Panc1 (cell line): ENCODE measurements around the gene NUMBL.

Experiments
- CTCF ChIP-seq: fragments of 450-650 bp; IDR thresholded peaks from 2 replicates; pipeline ENCODE4 v1.5.1; 2017; ENCODE audit warnings: mild to moderate bottlenecking
- POLR2AphosphoS5 ChIP-seq: IDR thresholded peaks from 2 replicates; pipeline ENCODE4 v1.6.1; 2012; ENCODE audit warnings: mild to moderate bottlenecking, low read depth, low read length, moderate library complexity
- REST ChIP-seq, 2 experiments: IDR thresholded peaks; 2 replicates each; pipeline ENCODE4 v1.6.1; 2011 to 2012; ENCODE audit warnings: low read depth in 2 of 2, control low read depth in 1 of 2, low read length in 1 of 2, mild to moderate bottlenecking in 1 of 2, moderate library complexity in 1 of 2; ENCODE audit not compliant: insufficient read depth in 1 of 2
- TCF7L2 ChIP-seq: IDR thresholded peaks from 2 replicates; pipeline ENCODE4 v1.6.1; 2011; ENCODE audit warnings: mild to moderate bottlenecking, low read depth, low read length, inconsistent platforms

GRCh38 chr19:40691421-40692211, 1.2 kb upstream of the NUMBL start:
- TF ChIP-seq CTCF (no peak), REST (IDR thresholded peaks at IDR 0.05; ENCODE audit: insufficient read depth in 1 of 2, low read depth in 2 of 2, low read length in 1 of 2) (no peak), POLR2AphosphoS5 (no peak), TCF7L2 (no peak)
